ENCODE results near the gene GDA.

GDA gene

GRCh38 chr9:72149231-72149975 lies at the start of gene GDA:
Gene GDA, plus strand, starts transcription at chr9:72149440. Its CDS starts 120 bp downstream, at chr9:72149560.
- DNase-seq: no peak

GRCh38 chr9:72102520-72102919 lies 46.7 kb upstream of the GDA start:
- no peak for DNase-seq

GRCh38 chr9:72113056-72113455 lies 36.2 kb upstream of the GDA start:
- no peak for DNase-seq

GRCh38 chr9:72119853-72120252 lies 29.4 kb upstream of the GDA start:
- DNase-seq: no peak

- no peak for DNase-seq
Observed at GRCh38 chr9:72124947-72125346, 24.3 kb upstream of the GDA start.

- DNase-seq: no peak
Observed at GRCh38 chr9:72127753-72128152, 21.5 kb upstream of the GDA start.

- no peak for DNase-seq
Observed at GRCh38 chr9:72128526-72128925, 20.7 kb upstream of the GDA start.

- no peak for DNase-seq
Observed at GRCh38 chr9:72129271-72130156, 19.7 kb upstream of the GDA start.

GRCh38 chr9:72130321-72130720 lies 18.9 kb upstream of the GDA start:
- no peak for DNase-seq

GRCh38 chr9:72131206-72131605 lies 18.0 kb upstream of the GDA start:
- DNase-seq: no peak

GRCh38 chr9:72132052-72132451 lies 17.2 kb upstream of the GDA start:
- DNase-seq: no peak

GRCh38 chr9:72133365-72134035 lies 15.7 kb upstream of the GDA start:
- no peak for DNase-seq

GRCh38 chr9:72134801-72135200 lies 14.4 kb upstream of the GDA start:
- no peak for DNase-seq

GRCh38 chr9:72137697-72138365 lies 11.4 kb upstream of the GDA start:
- DNase-seq: no peak

- DNase-seq: no peak
Observed at GRCh38 chr9:72139226-72139625, 10.0 kb upstream of the GDA start.

GRCh38 chr9:72140586-72140985 lies 8.7 kb upstream of the GDA start:
- DNase-seq: no peak

GRCh38 chr9:72141484-72141883 lies 7.8 kb upstream of the GDA start:
- no peak for DNase-seq

- DNase-seq: no peak
Observed at GRCh38 chr9:72144756-72145492, 4.3 kb upstream of the GDA start.

GRCh38 chr9:72145733-72146505 lies 3.3 kb upstream of the GDA start:
- no peak for DNase-seq

- DNase-seq: no peak
Observed at GRCh38 chr9:72147676-72148075, 1.6 kb upstream of the GDA start.

GRCh38 chr9:72150127-72150526 lies 887 bp downstream of the GDA start:
- DNase-seq: no peak

All from midbrain (tissue), 1 donor.